ENCODE results near the gene MLLT1. TPM values are rescaled to one million over a fixed set of nuclear protein-coding genes. Genes with fewer than 3 reads are reported as not detected.

The MLLT1 gene
- total RNA-seq, 4 donors from 2014 or later: 13.9 to 37.7 (median 24.4) TPM

DNA sequence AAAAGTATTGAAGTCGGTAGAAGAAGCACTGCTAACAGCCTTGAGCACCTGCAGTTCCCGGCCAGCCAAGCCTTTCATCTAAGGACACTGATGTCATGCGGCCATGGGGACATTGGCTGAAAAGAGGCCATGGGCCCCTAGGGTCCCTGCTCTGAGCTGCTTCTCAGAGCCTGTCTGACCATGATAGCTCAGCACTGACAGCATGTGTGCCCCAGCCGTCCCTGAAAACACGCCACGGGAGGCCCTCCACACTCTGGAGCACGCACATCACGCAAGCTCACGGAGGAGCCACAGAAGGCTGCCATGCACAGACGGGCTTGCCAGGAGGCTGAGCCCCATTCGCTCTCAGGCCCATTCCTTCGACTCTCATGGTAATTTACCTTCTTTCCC lies 51.8 kb downstream of the MLLT1 start:
- no peak for ATAC-seq
- intact Hi-C loops (cut with DNase I; ENCODE audit: low total_unique reads) (loop anchor here (10.0 kb wide), 1 partner anchor 173 kb away; no protein-coding TSS in a partner anchor), in situ Hi-C loops (cut with MboI; ENCODE audit: low sequenced_read_pairs in 4 of 4) (loop anchor here in 1 of 4 donors (10.0 kb wide), 1 partner anchor 47 kb away; the partner anchor contains the start of gene MLLT1)
- no peak overlapping the region for H3K4me3 ChIP-seq
- peaks cover 0 to 30% of the 10 kb centered on the region in 2 donors for H3K36me3 ChIP-seq
- no peaks in the 10 kb centered on the region for H3K27me3 ChIP-seq
- H3K9me3 ChIP-seq: no peaks in the 10 kb centered on the region
- H3K4me1 ChIP-seq: peaks cover 25 to 27% of the 10 kb centered on the region in 2 donors
- no peak for DNase-seq
- TF ChIP-seq POLR2A (IDR thresholded peaks at IDR 0.05): no peak
- TF ChIP-seq, protein P1, sequence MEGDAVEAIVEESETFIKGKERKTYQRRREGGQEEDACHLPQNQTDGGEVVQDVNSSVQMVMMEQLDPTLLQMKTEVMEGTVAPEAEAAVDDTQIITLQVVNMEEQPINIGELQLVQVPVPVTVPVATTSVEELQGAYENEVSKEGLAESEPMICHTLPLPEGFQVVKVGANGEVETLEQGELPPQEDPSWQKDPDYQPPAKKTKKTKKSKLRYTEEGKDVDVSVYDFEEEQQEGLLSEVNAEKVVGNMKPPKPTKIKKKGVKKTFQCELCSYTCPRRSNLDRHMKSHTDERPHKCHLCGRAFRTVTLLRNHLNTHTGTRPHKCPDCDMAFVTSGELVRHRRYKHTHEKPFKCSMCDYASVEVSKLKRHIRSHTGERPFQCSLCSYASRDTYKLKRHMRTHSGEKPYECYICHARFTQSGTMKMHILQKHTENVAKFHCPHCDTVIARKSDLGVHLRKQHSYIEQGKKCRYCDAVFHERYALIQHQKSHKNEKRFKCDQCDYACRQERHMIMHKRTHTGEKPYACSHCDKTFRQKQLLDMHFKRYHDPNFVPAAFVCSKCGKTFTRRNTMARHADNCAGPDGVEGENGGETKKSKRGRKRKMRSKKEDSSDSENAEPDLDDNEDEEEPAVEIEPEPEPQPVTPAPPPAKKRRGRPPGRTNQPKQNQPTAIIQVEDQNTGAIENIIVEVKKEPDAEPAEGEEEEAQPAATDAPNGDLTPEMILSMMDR (IDR thresholded peaks at IDR 0.05 in 4 of 5, conservative IDR thresholded peaks at IDR 0.05 in 1 of 5): no peak
- no peak overlapping the region for H3K27ac ChIP-seq

DNA sequence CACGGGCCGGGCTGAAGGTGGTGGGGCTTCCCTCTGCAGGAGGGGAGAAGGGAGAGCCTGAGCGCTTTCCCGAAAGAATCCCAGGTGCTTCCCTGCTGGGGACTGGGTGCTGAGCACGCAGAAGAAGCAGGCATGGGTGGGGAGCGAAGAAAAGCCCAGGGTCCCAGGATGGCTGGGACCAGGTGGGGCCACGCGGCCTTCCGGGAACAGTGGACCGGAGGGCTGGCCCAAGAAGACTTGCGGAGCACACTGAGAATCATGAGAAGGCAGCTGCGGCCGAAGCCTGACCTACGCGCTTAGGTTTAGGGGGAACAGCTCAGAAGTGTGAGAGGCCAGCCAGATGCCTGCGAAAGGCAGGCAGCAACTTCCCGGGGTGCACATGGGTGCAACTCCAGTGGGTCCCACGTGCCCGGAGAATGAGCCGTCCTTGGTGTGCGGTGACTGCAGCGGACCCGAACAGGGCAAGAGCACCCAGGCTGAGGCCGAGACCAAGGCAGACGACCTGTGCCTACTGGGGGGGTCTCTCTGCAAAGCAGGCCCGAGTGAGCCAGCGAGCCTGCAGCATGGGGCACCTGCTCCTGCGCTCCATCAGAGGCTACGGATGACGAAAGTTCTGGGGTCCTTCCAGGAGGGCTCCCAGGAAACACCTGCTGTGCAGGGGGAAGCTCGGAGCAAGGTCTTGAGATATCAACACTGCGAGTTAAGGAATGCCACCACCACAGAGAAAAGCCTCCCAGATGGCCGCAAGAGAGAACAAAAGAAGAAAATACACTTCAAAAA lies 52.4 kb downstream of the MLLT1 start:
- Histone ChIP-seq H3K27ac (no peak overlapping the region), H3K4me3 (no peak overlapping the region), H3K27me3 (no peaks in the 10 kb centered on the region), H3K36me3 (peaks cover 0 to 31% of the 10 kb centered on the region in 2 donors), H3K9me3 (no peaks in the 10 kb centered on the region), H3K4me1 (peaks cover 25% of the 10 kb centered on the region in 2 donors)
- intact Hi-C loops (cut with DNase I; ENCODE audit: low total_unique reads): loop anchor here (10.0 kb wide), 1 partner anchor 173 kb away; no protein-coding TSS in a partner anchor
- DNase-seq (no peak), ATAC-seq (no peak)
- in situ Hi-C loops (cut with MboI; ENCODE audit: low sequenced_read_pairs in 4 of 4): loop anchor here in 1 of 4 donors (10.0 kb wide), 1 partner anchor 47 kb away; the partner anchor contains the start of gene MLLT1
- TF ChIP-seq, protein P1 (IDR thresholded peaks at IDR 0.05 in 4 of 5, conservative IDR thresholded peaks at IDR 0.05 in 1 of 5): no peak
- no peak for TF ChIP-seq POLR2A (IDR thresholded peaks at IDR 0.05)

DNA sequence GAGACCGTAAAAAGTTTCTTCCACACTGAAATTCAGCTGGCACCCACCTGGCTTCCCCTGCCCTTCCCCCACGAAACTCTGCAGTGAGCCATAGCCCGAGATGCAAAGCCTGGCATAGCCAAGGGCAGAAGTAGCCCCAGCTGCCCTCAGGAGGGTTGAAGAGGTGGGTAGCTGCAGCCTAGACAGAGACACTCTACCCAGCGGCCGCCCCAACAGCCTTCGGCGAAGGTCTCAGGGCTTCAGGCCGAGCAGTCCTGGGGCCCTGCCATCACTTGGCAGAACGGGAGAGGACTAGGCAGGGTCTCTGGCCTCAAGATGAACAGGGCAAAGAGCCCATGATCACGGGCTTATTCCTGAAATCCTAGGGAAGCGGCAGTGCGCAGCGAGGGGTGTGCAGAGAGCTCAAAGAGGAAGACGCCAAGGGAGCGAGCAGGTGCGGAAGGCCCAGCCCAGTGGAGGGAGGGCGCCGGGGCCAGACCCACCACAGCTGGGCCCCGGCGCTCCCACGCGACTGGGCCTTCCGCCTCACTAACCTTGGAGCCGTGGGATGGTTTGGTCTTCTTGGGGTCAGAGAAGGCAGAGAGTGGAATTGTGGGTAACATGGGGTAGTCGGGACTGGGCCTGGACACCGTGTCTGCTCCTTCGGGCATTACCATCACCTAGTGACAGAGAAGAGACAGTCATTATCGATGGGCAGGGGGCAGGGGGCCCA lies 53.2 kb downstream of the MLLT1 start:
- peaks cover 26 to 27% of the 10 kb centered on the region in 2 donors for H3K4me1 ChIP-seq
- no peak overlapping the region for H3K27ac ChIP-seq
- H3K36me3 ChIP-seq: peaks cover 0 to 34% of the 10 kb centered on the region in 2 donors
- no peak overlapping the region for H3K4me3 ChIP-seq
- TF ChIP-seq, protein P1 (IDR thresholded peaks at IDR 0.05 in 4 of 5, conservative IDR thresholded peaks at IDR 0.05 in 1 of 5): no peak
- no peak for TF ChIP-seq POLR2A (IDR thresholded peaks at IDR 0.05)
- ATAC-seq (no peak), DNase-seq (no peak)
- H3K9me3 ChIP-seq: no peaks in the 10 kb centered on the region
- in situ Hi-C loops (cut with MboI; ENCODE audit: low sequenced_read_pairs in 4 of 4) (loop anchor here in 1 of 4 donors (10.0 kb wide), 1 partner anchor 48 kb away; the partner anchor contains the start of gene MLLT1), intact Hi-C loops (cut with DNase I; ENCODE audit: low total_unique reads) (loop anchor here (10.0 kb wide), 1 partner anchor 172 kb away; no protein-coding TSS in a partner anchor)
- no peaks in the 10 kb centered on the region for H3K27me3 ChIP-seq

DNA sequence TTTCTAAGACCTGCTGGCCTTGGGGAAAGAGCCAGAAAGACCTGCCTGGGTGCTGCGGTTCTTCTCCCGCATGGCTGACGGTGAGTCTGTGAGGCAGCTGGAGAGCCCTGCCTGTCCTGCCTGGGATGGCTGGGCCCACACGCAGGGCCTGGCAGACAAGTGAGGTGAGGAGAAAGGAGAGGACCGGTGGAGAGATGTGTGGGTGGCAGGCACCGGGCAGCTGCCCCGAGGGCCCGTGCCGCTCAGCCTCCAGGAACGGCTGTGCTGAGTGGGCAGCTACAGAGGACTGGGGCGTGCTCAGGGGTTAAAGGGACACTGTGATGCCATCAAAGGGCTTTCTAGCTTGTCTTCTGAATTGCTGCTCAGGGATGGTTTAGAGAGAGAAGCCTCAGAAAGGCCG lies 53.8 kb downstream of the MLLT1 start:
- Histone ChIP-seq H3K36me3 (peaks cover 0 to 34% of the 10 kb centered on the region in 2 donors), H3K9me3 (no peaks in the 10 kb centered on the region), H3K27me3 (no peaks in the 10 kb centered on the region), H3K27ac (no peak overlapping the region), H3K4me1 (peaks cover 30 to 32% of the 10 kb centered on the region in 2 donors), H3K4me3 (no peak overlapping the region)
- in situ Hi-C loops (cut with MboI; ENCODE audit: low sequenced_read_pairs in 4 of 4): loop anchor here in 1 of 4 donors (10.0 kb wide), 1 partner anchor 49 kb away; the partner anchor contains the start of gene MLLT1
- no peak for DNase-seq
- intact Hi-C loops (cut with DNase I; ENCODE audit: low total_unique reads): loop anchor here (10.0 kb wide), 1 partner anchor 171 kb away; no protein-coding TSS in a partner anchor
- TF ChIP-seq, protein P1 (IDR thresholded peaks at IDR 0.05 in 4 of 5, conservative IDR thresholded peaks at IDR 0.05 in 1 of 5): no peak
- TF ChIP-seq POLR2A (IDR thresholded peaks at IDR 0.05): no peak
- no peak for ATAC-seq

Data from gastrocnemius medialis (tissue), 4 donors.